Neural cell (in vitro differentiated cells): ENCODE measurements around the gene ZYG11A. TPM values are rescaled to one million over a fixed set of nuclear protein-coding genes. Genes with fewer than 3 reads are reported as not detected.
"Not testable (repeated sequence)": the region's sequence is repeated elsewhere in the genome, so short reads cannot be mapped to it uniquely, and the experiment has no call there.

Experiments used
- H2AFZ ChIP-seq: fragments of 200-600, 300-800 bp; sonication (generic), shearing (Covaris generic); 2 replicates; pipeline ENCODE4 v1.6.0; 2014; ENCODE audit warnings: low read depth, mild to moderate bottlenecking, antibody characterized with exemption, low read length, moderate library complexity
- H3F3A ChIP-seq: fragments of 200-600 bp; shearing (Covaris generic); 2 replicates; pipeline ENCODE4 v1.6.1; 2016; ENCODE audit warnings: mild to moderate bottlenecking, moderate library complexity, mixed read lengths, antibody characterized with exemption, low read length; ENCODE audit not compliant: insufficient read depth, poor library complexity, severe bottlenecking
- H3K27ac ChIP-seq: fragments of 200-600, 300-800 bp; sonication (generic), shearing (Covaris generic); 2 replicates; pipeline ENCODE4 v1.5.1; 2014; ENCODE audit warnings: mild to moderate bottlenecking, low read length, moderate library complexity
- H3K27me3 ChIP-seq: fragments of 300-800, 200-600 bp; sonication (generic), shearing (Covaris generic); 2 replicates; pipeline ENCODE4 v1.6.0; 2014; ENCODE audit warnings: mild to moderate bottlenecking, low read depth, low read length, moderate library complexity; ENCODE audit not compliant: insufficient read depth
- H3K36me3 ChIP-seq: fragments of 300-800, 200-600 bp; sonication (generic), shearing (Covaris generic); 2 replicates; pipeline ENCODE4 v1.5.1; 2014; ENCODE audit warnings: mild to moderate bottlenecking, antibody characterized with exemption, low read length, moderate library complexity; ENCODE audit not compliant: insufficient read depth
- H3K4me2 ChIP-seq: fragments of 300-800, 200-600 bp; sonication (generic), shearing (Covaris generic); 2 replicates; pipeline ENCODE4 v1.6.0; 2014; ENCODE audit warnings: mild to moderate bottlenecking, low read length
- H3K4me3 ChIP-seq: fragments of 300-800, 200-600 bp; sonication (generic), shearing (Covaris generic); 2 replicates; pipeline ENCODE4 v1.5.1; 2014; ENCODE audit warnings: mild to moderate bottlenecking, low read length, moderate library complexity
- H3K79me2 ChIP-seq: fragments of 200-600 bp; shearing (Covaris generic); replicated peaks from 2 replicates; pipeline ENCODE4 v1.6.0; 2014; ENCODE audit warnings: mild to moderate bottlenecking, low read length, moderate library complexity; ENCODE audit not compliant: insufficient read depth
- H3K9ac ChIP-seq: fragments of 300-800, 200-600 bp; sonication (generic), shearing (Covaris generic); 2 replicates; pipeline ENCODE4 v1.6.1; 2016; ENCODE audit warnings: mild to moderate bottlenecking, low read length, mixed read lengths
- H3K9me2 ChIP-seq: fragments of 200-600 bp; shearing (Covaris generic); 2 replicates; pipeline ENCODE4 v1.6.1; 2016; ENCODE audit warnings: mild to moderate bottlenecking, low read length, mixed read lengths; ENCODE audit not compliant: insufficient read depth
- H3K9me3 ChIP-seq: fragments of 200-600, 300-800 bp; sonication (generic), shearing (Covaris generic); 2 replicates; pipeline ENCODE4 v1.6.1; 2016; ENCODE audit warnings: mild to moderate bottlenecking, mixed run types, low read length, moderate library complexity, mixed read lengths
- H4K20me1 ChIP-seq: fragments of 200-600 bp; shearing (Covaris generic); 2 replicates; pipeline ENCODE4 v1.6.1; 2016; ENCODE audit warnings: mild to moderate bottlenecking, mixed run types; ENCODE audit not compliant: insufficient read depth
- CTCF ChIP-seq: fragments of 450-650 bp; IDR thresholded peaks from 2 replicates; pipeline ENCODE4 v1.5.1; 2014; ENCODE audit warnings: antibody characterized with exemption, mild to moderate bottlenecking, moderate library complexity; ENCODE audit not compliant: poor library complexity, severe bottlenecking
- EP300 ChIP-seq: fragments of 450-650 bp; conservative IDR thresholded peaks from 2 replicates; pipeline ENCODE4 v1.6.1; 2014; ENCODE audit warnings: antibody characterized with exemption, mild to moderate bottlenecking, moderate library complexity; ENCODE audit not compliant: poor library complexity, severe bottlenecking
- EZH2 ChIP-seq: fragments of 200-600, 300-800 bp; shearing (Covaris generic), sonication (generic); IDR thresholded peaks from 2 replicates; pipeline ENCODE4 v1.6.1; 2014; ENCODE audit warnings: antibody characterized with exemption, low read length, borderline replicate concordance, mild to moderate bottlenecking; ENCODE audit not compliant: insufficient read depth, poor library complexity, severe bottlenecking
- MXI1 ChIP-seq: fragments of 450-650 bp; conservative IDR thresholded peaks from 2 replicates; pipeline ENCODE4 v1.6.1; 2014; ENCODE audit warnings: antibody characterized with exemption, mild to moderate bottlenecking; ENCODE audit not compliant: poor library complexity, severe bottlenecking
- POLR2AphosphoS5 ChIP-seq: IDR thresholded peaks from 2 replicates; pipeline ENCODE4 v1.6.1; 2012
- RAD21 ChIP-seq: fragments of 450-650 bp; conservative IDR thresholded peaks from 2 replicates; pipeline ENCODE4 v1.6.1; 2014; ENCODE audit warnings: antibody characterized with exemption, mild to moderate bottlenecking, moderate library complexity
- REST ChIP-seq: IDR thresholded peaks from 2 replicates; pipeline ENCODE4 v1.6.1; 2012; ENCODE audit warnings: borderline replicate concordance
- SMC3 ChIP-seq: fragments of 450-650 bp; conservative IDR thresholded peaks from 2 replicates; pipeline ENCODE4 v1.6.1; 2014; ENCODE audit warnings: antibody characterized with exemption, mild to moderate bottlenecking, moderate library complexity; ENCODE audit not compliant: poor library complexity
- TAF1 ChIP-seq: IDR thresholded peaks from 2 replicates; pipeline ENCODE4 v1.6.1; 2012; ENCODE audit warnings: low read depth
- polyA plus RNA-seq: library from polyadenylated mRNA; depleted of rRNA; stranded (reverse); fragments of >200 nt; gene quantifications from 2 replicates; pipeline ENCODE4 v1.2.3, GENCODE V29; 2014

The ZYG11A gene
- polyA plus RNA-seq, 1 donor from 2014 or later: 0.40 TPM

- no peak overlapping the region for H2AFZ ChIP-seq
- TF ChIP-seq RAD21: no peak
- TF ChIP-seq POLR2AphosphoS5: no peak
- H3F3A ChIP-seq: no peaks in the 10 kb centered on the region
- H3K9me2 ChIP-seq: no peaks in the 10 kb centered on the region
- H3K27me3 ChIP-seq: no peaks in the 10 kb centered on the region
- no peaks in the 10 kb centered on the region for H3K9me3 ChIP-seq
- H3K4me3 ChIP-seq: no peak overlapping the region
- no peaks in the 10 kb centered on the region for H4K20me1 ChIP-seq
- H3K27ac ChIP-seq: no peak overlapping the region
- no peaks in the 10 kb centered on the region for H3K79me2 ChIP-seq
- no peaks in the 10 kb centered on the region for H3K36me3 ChIP-seq
- no peak overlapping the region for H3K9ac ChIP-seq
- H3K4me2 ChIP-seq: no peak overlapping the region
These were observed 7.8 kb upstream of the ZYG11A start for GRCh38 chr1:52834798-52835197.

DNA sequence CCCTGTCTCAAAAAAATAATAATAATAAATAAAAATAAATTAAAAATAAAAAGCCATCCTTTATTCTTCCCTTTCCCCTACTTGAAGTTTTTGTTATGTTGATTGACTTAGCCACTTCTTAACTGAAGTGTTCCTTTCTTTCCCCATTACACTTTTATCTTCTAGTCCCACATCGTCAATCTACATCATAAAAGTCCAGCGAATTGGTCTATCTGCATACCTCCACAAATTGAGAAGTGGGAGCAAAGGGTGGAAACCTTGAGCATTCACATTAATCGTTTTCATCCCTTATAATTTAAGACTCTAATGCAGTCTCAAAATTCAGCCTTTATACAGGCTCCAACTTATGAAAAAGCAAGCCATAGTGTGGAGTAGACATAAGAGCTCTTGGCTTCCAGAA lies 6.5 kb upstream of the ZYG11A start:
- no peaks in the 10 kb centered on the region for H3K36me3 ChIP-seq
- H3K9me2 ChIP-seq: no peaks in the 10 kb centered on the region
- H3K9ac ChIP-seq: no peak overlapping the region
- H3K27me3 ChIP-seq: no peaks in the 10 kb centered on the region
- no peaks in the 10 kb centered on the region for H3K79me2 ChIP-seq
- H4K20me1 ChIP-seq: no peaks in the 10 kb centered on the region
- no peak overlapping the region for H3K27ac ChIP-seq
- H3K4me2 ChIP-seq: no peak overlapping the region
- no peak overlapping the region for H2AFZ ChIP-seq
- no peak overlapping the region for H3K4me3 ChIP-seq
- H3K9me3 ChIP-seq: no peaks in the 10 kb centered on the region
- TF ChIP-seq MXI1 (no peak), RAD21 (no peak), EP300 (no peak), REST (no peak), CTCF (no peak), POLR2AphosphoS5 (no peak), EZH2 (no peak), TAF1 (no peak), SMC3 (no peak)
- H3F3A ChIP-seq: no peaks in the 10 kb centered on the region

DNA sequence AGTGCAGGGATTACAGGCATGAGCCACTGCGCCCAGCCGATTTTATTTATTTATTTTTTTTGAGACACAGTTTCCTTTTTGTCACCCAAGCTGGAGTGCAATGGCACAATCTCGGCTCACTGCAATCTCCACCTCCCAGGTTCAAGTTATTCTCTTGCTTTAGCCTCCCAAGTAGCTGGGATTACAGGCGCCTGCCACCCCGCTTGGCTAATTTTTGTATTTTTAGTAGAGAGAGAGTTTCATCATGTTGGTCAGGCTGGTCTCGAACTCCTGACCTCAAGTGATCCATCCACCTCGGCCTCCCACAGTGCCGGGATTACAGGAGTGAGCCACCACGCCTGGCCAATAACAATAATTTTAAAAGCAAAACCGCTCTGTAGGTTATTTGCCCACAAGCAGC lies 3.4 kb upstream of the ZYG11A start:
- H3K36me3 ChIP-seq, H3K9me2 ChIP-seq, H2AFZ ChIP-seq, H3K9ac ChIP-seq, H3K9me3 ChIP-seq, H4K20me1 ChIP-seq, H3K27ac ChIP-seq, H3K4me2 ChIP-seq, H3K79me2 ChIP-seq, H3F3A ChIP-seq, H3K4me3 ChIP-seq: not testable (repeated sequence)
- H3K27me3 ChIP-seq: peaks cover 27% of the 10 kb centered on the region

GRCh38 chr1:52845119-52845518 lies 2.6 kb downstream of the ZYG11A start:
- not testable (repeated sequence) for H3K36me3 ChIP-seq, H4K20me1 ChIP-seq, H3K79me2 ChIP-seq, H2AFZ ChIP-seq, H3K27ac ChIP-seq, H3K9me3 ChIP-seq, H3F3A ChIP-seq, H3K4me3 ChIP-seq, H3K9ac ChIP-seq, H3K4me2 ChIP-seq, H3K9me2 ChIP-seq
- H3K27me3 ChIP-seq: peaks cover 31% of the 10 kb centered on the region
